ENCODE data around the gene GLOD4. TPM values are rescaled to one million over a fixed set of nuclear protein-coding genes. Genes with fewer than 3 reads are reported as not detected.

The GLOD4 gene
- total RNA-seq, 1 donor from 2014 or later = 61.8 TPM

DNA sequence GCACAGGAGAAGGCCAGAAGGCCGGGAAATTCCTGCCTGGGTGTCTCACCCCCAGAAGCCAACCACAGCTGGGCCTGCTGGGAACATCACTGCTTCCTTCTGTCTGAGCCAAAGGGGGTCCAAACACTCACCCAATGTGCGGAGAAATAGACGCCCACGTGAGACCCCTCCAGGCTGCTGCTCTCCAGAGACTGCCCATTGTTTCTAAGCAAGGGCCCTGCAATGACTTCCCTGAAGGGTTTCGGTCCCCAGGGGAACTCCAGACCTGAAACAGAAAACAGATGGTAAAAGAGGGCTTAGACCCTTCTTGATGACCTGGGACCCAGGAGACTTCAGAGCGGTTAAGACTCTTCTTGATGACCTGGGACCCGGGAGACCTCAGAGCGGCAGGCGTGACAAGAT is 41.4 kb upstream of the GLOD4 start:
- H3K4me1 Mint-ChIP-seq (ENCODE audit: low read depth, unreplicated experiment) = no peaks in the 10 kb centered on the region
- H3K36me3 Mint-ChIP-seq (ENCODE audit: low read depth, unreplicated experiment) = peaks cover 35% of the 10 kb centered on the region
- no peaks in the 10 kb centered on the region for H3K9me3 ChIP-seq (ENCODE audit: insufficient read depth, low read depth, low read length)
- no peak overlapping the region for H3K4me3 Mint-ChIP-seq (ENCODE audit: unreplicated experiment)
- no peak overlapping the region for H2AFZ ChIP-seq (ENCODE audit: low read depth, low read length)
- no peaks in the 10 kb centered on the region for H3K27me3 Mint-ChIP-seq (ENCODE audit: low read depth, unreplicated experiment)
- DNase-seq (ENCODE audit: low read depth) = no peak
- H4K20me1 ChIP-seq (ENCODE audit: insufficient read depth, low read length) = peaks cover 36% of the 10 kb centered on the region
- TF ChIP-seq, protein P1, sequence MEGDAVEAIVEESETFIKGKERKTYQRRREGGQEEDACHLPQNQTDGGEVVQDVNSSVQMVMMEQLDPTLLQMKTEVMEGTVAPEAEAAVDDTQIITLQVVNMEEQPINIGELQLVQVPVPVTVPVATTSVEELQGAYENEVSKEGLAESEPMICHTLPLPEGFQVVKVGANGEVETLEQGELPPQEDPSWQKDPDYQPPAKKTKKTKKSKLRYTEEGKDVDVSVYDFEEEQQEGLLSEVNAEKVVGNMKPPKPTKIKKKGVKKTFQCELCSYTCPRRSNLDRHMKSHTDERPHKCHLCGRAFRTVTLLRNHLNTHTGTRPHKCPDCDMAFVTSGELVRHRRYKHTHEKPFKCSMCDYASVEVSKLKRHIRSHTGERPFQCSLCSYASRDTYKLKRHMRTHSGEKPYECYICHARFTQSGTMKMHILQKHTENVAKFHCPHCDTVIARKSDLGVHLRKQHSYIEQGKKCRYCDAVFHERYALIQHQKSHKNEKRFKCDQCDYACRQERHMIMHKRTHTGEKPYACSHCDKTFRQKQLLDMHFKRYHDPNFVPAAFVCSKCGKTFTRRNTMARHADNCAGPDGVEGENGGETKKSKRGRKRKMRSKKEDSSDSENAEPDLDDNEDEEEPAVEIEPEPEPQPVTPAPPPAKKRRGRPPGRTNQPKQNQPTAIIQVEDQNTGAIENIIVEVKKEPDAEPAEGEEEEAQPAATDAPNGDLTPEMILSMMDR (IDR thresholded peaks at IDR 0.05; ENCODE audit: insufficient read depth, low read depth, low read length) = no peak
- no peak for TF ChIP-seq EZH2 (IDR thresholded peaks at IDR 0.05; ENCODE audit: insufficient read depth, low read length)
- H3K27ac Mint-ChIP-seq (ENCODE audit: unreplicated experiment) = no peak overlapping the region
- H3K4me1 ChIP-seq (ENCODE audit: insufficient read depth, low read length) = no peaks in the 10 kb centered on the region
- no peak overlapping the region for H3K4me3 ChIP-seq (ENCODE audit: insufficient read depth, low read depth, low read length)
- H3K27ac ChIP-seq (ENCODE audit: low read depth, low read length) = no peak overlapping the region
- H3K4me2 ChIP-seq (ENCODE audit: low read length) = no peak overlapping the region
- peaks cover 12% of the 10 kb centered on the region for H3K79me2 ChIP-seq (ENCODE audit: insufficient read depth, low read length)
- FAIRE-seq = no peak
- H3K27me3 ChIP-seq (ENCODE audit: insufficient read depth, low read length) = no peaks in the 10 kb centered on the region
- H3K36me3 ChIP-seq (ENCODE audit: insufficient read depth, low read length) = peaks cover 3% of the 10 kb centered on the region
- no peak overlapping the region for H3K9ac ChIP-seq (ENCODE audit: low read length)
- H3K9me3 Mint-ChIP-seq (ENCODE audit: unreplicated experiment) = no peaks in the 10 kb centered on the region

DNA sequence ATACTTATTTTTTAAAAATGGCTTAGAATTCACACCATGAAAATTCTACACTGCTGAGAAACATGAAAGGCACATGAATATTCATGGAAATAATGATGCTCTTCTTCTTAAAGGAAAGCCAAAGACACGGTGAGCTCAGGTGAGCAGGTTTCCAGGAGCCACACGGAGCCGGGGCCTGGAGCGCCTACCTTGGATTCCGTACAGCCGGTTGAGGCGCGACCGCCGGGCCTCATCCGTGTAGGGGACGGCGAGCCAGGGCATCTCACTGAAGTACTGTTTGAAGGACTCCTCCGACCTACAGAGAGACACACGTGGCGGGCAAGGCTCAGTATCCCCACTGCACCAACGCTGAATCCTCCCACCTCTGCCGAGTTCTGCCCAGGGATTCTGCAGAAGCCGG is 37.2 kb upstream of the GLOD4 start:
- peaks cover 9% of the 10 kb centered on the region for H3K36me3 ChIP-seq (ENCODE audit: insufficient read depth, low read length)

DNA sequence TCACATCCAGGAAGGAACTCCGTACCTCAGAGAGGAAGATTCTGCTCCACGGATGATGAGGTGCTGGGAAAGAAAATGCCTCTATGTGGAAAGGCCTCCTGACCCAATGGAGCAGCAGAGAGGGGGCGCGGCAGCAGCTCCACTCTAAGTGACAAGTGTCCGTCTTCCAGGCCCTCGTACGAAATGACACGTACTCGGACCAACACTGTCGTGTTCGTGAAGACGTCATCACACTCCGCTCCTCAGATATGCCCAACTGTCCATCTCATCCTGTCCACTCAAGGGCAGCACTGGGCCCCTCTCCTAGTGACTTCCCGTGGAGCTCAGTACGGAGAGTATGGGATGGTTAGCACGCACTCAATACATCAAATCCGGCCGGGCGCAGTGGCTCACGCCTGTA is 32.3 kb upstream of the GLOD4 start:
- Mint-ChIP-seq H3K36me3 (ENCODE audit: low read depth, unreplicated experiment) (peaks cover 26% of the 10 kb centered on the region), H3K27me3 (ENCODE audit: low read depth, unreplicated experiment) (no peaks in the 10 kb centered on the region), H3K27ac (ENCODE audit: unreplicated experiment) (no peak overlapping the region), H3K9me3 (ENCODE audit: unreplicated experiment) (no peaks in the 10 kb centered on the region), H3K4me1 (ENCODE audit: low read depth, unreplicated experiment) (peaks cover 2% of the 10 kb centered on the region), H3K4me3 (ENCODE audit: unreplicated experiment) (no peak overlapping the region)
- Histone ChIP-seq H3K4me2 (ENCODE audit: low read length) (no peak overlapping the region), H3K4me1 (ENCODE audit: insufficient read depth, low read length) (no peaks in the 10 kb centered on the region), H4K20me1 (ENCODE audit: insufficient read depth, low read length) (peaks cover 28% of the 10 kb centered on the region), H3K27ac (ENCODE audit: low read depth, low read length) (no peak overlapping the region), H3K36me3 (ENCODE audit: insufficient read depth, low read length) (peaks cover 16% of the 10 kb centered on the region), H3K79me2 (ENCODE audit: insufficient read depth, low read length) (peaks cover 14% of the 10 kb centered on the region), H3K4me3 (ENCODE audit: insufficient read depth, low read depth, low read length) (no peak overlapping the region), H3K9me3 (ENCODE audit: insufficient read depth, low read depth, low read length) (no peaks in the 10 kb centered on the region), H2AFZ (ENCODE audit: low read depth, low read length) (no peak overlapping the region), H3K27me3 (ENCODE audit: insufficient read depth, low read length) (no peaks in the 10 kb centered on the region), H3K9ac (ENCODE audit: low read length) (no peak overlapping the region)
- no peak for DNase-seq (ENCODE audit: low read depth)
- TF ChIP-seq EZH2 (IDR thresholded peaks at IDR 0.05; ENCODE audit: insufficient read depth, low read length) = no peak
- TF ChIP-seq, protein P1 (IDR thresholded peaks at IDR 0.05; ENCODE audit: insufficient read depth, low read depth, low read length) = no peak
- FAIRE-seq = no peak

More for the DNA sequence above, 37.2 kb upstream of the GLOD4 start:
- Histone ChIP-seq H3K27ac (ENCODE audit: low read depth, low read length) (no peak overlapping the region), H3K9ac (ENCODE audit: low read length) (no peak overlapping the region), H3K4me1 (ENCODE audit: insufficient read depth, low read length) (no peaks in the 10 kb centered on the region), H3K4me2 (ENCODE audit: low read length) (no peak overlapping the region), H3K79me2 (ENCODE audit: insufficient read depth, low read length) (no peaks in the 10 kb centered on the region), H3K4me3 (ENCODE audit: insufficient read depth, low read depth, low read length) (no peak overlapping the region), H3K27me3 (ENCODE audit: insufficient read depth, low read length) (no peaks in the 10 kb centered on the region), H4K20me1 (ENCODE audit: insufficient read depth, low read length) (peaks cover 15% of the 10 kb centered on the region), H2AFZ (ENCODE audit: low read depth, low read length) (no peak overlapping the region), H3K9me3 (ENCODE audit: insufficient read depth, low read depth, low read length) (no peaks in the 10 kb centered on the region)
- H3K36me3 Mint-ChIP-seq (ENCODE audit: low read depth, unreplicated experiment) = peaks cover 37% of the 10 kb centered on the region
- FAIRE-seq = no peak
- H3K27me3 Mint-ChIP-seq (ENCODE audit: low read depth, unreplicated experiment) = no peaks in the 10 kb centered on the region
- TF ChIP-seq EZH2 (IDR thresholded peaks at IDR 0.05; ENCODE audit: insufficient read depth, low read length) = no peak
- TF ChIP-seq, protein P1 (IDR thresholded peaks at IDR 0.05; ENCODE audit: insufficient read depth, low read depth, low read length) = no peak
- DNase-seq (ENCODE audit: low read depth) = no peak
- no peaks in the 10 kb centered on the region for H3K4me1 Mint-ChIP-seq (ENCODE audit: low read depth, unreplicated experiment)
- no peak overlapping the region for H3K4me3 Mint-ChIP-seq (ENCODE audit: unreplicated experiment)
- H3K27ac Mint-ChIP-seq (ENCODE audit: unreplicated experiment) = no peak overlapping the region
- H3K9me3 Mint-ChIP-seq (ENCODE audit: unreplicated experiment) = no peaks in the 10 kb centered on the region
